ENCODE data around the gene MRC2. TPM values are rescaled to one million over a fixed set of nuclear protein-coding genes. Genes with fewer than 3 reads are reported as not detected.

MRC2 gene
- polyA plus RNA-seq, 1 experiment = 61.6 TPM

DNA sequence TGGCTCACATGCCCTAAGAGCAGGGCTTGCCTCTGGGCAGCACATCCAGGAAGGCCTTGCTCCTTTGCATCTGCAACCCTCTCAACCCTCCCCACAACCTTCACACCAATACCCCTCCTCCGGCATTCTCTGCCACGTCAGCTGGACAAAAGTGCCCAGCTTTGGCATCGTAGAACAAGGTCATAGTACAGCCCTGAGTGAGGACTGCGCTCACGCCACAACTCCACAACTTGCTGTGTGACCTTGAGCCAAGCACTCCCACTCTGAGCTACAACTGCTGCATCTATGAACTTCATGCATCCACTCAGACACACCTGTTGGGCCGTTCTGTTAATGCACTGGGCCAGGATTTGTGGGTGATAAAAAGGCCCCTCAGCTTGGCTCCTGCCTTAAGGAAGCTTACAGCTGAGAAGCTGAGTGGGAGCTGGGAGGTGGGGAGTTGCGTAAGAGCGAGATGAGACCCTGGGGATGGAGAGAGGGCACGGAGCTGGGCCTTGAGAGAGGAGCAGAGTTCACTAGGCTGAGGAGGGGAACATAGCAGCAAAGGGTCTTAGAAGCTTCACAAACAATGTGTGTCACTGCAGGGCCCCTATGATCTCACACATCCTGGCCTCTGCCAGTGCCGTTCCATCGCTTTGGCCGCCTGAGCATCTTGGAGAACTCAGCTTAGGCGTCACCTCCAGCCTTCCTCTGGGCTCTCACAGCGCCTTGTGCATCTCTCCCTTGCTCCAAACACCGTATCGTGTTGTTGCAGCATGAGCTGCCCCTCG is 8.6 kb upstream of the MRC2 start:
- H3K27me3 ChIP-seq (ENCODE audit: control insufficient read depth, insufficient read depth, low read length) = no peaks in the 10 kb centered on the region
- H3K27ac ChIP-seq (ENCODE audit: low read depth, low read length) = no peak overlapping the region
- TF ChIP-seq, protein P1, sequence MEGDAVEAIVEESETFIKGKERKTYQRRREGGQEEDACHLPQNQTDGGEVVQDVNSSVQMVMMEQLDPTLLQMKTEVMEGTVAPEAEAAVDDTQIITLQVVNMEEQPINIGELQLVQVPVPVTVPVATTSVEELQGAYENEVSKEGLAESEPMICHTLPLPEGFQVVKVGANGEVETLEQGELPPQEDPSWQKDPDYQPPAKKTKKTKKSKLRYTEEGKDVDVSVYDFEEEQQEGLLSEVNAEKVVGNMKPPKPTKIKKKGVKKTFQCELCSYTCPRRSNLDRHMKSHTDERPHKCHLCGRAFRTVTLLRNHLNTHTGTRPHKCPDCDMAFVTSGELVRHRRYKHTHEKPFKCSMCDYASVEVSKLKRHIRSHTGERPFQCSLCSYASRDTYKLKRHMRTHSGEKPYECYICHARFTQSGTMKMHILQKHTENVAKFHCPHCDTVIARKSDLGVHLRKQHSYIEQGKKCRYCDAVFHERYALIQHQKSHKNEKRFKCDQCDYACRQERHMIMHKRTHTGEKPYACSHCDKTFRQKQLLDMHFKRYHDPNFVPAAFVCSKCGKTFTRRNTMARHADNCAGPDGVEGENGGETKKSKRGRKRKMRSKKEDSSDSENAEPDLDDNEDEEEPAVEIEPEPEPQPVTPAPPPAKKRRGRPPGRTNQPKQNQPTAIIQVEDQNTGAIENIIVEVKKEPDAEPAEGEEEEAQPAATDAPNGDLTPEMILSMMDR (IDR thresholded peaks at IDR 0.05; ENCODE audit: low read depth, low read length) = no peak
- H3K4me3 ChIP-seq (ENCODE audit: low read depth, low read length) = no peak overlapping the region
- DNase-seq (ENCODE audit: low read depth, low spot score) = no peak
- H3K9me3 ChIP-seq (ENCODE audit: control insufficient read depth, insufficient read depth, low read length) = no peaks in the 10 kb centered on the region
- CTCF ChIA-PET = no interaction called here
- POLR2A ChIA-PET = no interaction called here

DNA sequence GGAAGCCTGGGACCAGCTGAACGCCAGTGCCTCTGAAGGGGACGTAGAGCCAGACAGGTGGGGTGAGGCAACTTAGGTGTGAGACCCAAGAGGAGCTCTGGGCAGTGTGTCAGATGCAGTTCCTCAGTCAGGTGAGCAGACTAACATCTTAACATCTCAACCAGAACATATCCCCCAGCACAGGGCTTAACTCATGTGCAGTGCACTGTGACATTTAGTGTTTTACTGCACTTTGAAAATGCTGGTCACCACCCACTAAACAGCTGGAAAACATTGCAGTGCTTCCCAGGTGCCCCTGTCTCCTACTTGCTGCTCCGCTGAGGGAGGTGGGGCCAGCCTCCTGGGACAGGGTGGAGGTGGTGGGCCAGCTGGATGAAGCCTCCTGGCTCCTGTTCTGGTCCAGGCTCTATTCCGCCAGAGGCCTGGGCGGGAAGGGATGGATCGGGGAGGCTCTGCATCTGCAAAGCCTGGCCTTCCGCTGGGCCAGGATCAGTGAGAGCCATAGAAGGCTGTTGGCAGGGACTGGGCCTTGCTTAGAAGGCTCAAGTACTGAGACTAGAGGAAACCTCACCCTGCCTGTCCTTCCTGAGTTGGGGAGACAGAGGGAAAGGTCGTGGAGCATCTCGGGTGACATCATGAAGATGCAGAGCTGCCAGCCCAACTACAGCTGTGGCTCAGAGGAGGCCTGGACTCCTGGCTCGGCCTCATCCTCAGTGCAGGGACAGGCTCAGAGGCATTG is 7.9 kb upstream of the MRC2 start:
- Histone ChIP-seq H3K27ac (ENCODE audit: low read depth, low read length) (no peak overlapping the region), H3K4me3 (ENCODE audit: low read depth, low read length) (no peak overlapping the region), H3K9me3 (ENCODE audit: control insufficient read depth, insufficient read depth, low read length) (no peaks in the 10 kb centered on the region), H3K27me3 (ENCODE audit: control insufficient read depth, insufficient read depth, low read length) (no peaks in the 10 kb centered on the region)
- TF ChIP-seq, protein P1 (IDR thresholded peaks at IDR 0.05; ENCODE audit: low read depth, low read length) = no peak
- CTCF ChIA-PET = no interaction called here
- POLR2A ChIA-PET = no interaction called here
- DNase-seq (ENCODE audit: low read depth, low spot score) = no peak

DNA sequence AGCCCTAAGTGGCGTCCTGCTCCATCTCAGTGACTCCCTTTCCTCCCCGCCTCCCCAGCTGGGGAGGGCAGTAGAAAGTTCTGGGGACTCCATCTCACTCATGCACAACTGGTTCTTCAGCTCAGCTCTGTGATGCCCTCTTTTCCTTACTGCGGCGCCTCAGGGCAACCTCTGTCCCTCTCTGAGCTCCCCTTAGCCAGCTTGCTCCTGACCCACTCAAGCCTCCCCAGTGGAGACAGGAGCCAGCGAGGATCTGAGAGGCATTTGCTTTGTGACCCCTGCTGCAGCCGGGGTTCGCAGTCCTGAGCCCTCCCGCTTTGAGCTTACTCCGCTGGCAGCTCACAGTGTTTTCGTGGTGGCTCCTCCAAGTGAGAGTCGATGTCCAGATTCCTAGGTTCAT is 6.2 kb upstream of the MRC2 start:
- no peaks in the 10 kb centered on the region for H3K27me3 ChIP-seq (ENCODE audit: control insufficient read depth, insufficient read depth, low read length)
- no peak overlapping the region for H3K4me3 ChIP-seq (ENCODE audit: low read depth, low read length)
- TF ChIP-seq, protein P1 (IDR thresholded peaks at IDR 0.05; ENCODE audit: low read depth, low read length) = no peak
- DNase-seq (ENCODE audit: low read depth, low spot score) = no peak
- POLR2A ChIA-PET = no interaction called here
- no peaks in the 10 kb centered on the region for H3K9me3 ChIP-seq (ENCODE audit: control insufficient read depth, insufficient read depth, low read length)
- CTCF ChIA-PET = no interaction called here
- H3K27ac ChIP-seq (ENCODE audit: low read depth, low read length) = no peak overlapping the region

DNA sequence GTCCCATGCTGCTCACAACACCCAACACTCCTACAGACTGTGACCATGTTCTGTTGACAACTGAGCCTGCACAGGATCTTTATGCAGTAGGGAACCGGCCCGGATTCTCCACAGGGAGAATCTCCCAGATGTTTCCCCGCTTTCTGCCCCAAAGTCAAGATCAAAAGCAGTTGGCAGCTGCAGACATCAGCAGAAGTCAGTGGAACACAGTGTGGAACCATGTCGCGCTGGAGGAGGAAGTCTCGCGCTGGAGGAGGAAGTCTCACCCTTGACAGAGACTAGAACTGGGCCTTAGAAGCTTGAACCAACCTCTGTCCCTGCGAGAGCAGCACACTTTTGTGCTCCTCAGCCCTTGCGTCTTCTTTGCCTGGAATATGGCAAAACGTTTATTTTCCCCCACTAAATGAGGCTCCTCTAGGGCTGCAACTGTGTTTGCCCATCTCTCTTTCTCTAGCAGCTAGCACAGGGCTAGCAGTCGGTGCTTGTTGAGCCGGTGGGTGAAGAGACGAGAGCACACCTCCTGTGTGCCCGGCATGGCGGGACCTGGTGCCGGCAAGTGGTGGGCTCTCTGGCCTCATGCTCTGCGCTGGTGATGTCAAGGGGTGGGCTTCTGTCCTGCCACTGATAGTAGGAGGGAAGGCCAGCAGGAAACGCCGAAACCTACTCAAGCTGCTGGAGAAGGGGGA is 2.1 kb upstream of the MRC2 start:
- TF ChIP-seq, protein P1 (IDR thresholded peaks at IDR 0.05; ENCODE audit: low read depth, low read length) = no peak
- no peak for DNase-seq (ENCODE audit: low read depth, low spot score)

DNA sequence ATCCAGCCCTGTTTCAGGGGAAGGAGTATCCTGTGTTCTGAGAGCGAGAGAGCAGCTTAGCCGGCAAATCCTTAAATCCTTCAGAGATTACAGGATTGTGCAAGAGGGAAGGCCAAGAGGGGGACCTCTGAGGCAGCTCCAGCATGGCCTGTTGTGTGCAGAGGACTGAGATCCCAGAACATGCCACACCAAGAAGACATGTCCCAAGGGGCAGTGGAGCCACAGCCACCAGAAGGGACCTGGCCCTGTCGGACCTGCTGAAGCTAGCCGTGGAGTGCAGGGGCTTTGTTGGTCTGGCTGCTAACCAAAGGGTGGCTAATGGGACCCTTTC is 1.6 kb upstream of the MRC2 start:
- no peaks in the 10 kb centered on the region for H3K27me3 ChIP-seq (ENCODE audit: control insufficient read depth, insufficient read depth, low read length)
- DNase-seq (ENCODE audit: low read depth, low spot score) = no peak
- TF ChIP-seq, protein P1 (IDR thresholded peaks at IDR 0.05; ENCODE audit: low read depth, low read length) = no peak
- CTCF ChIA-PET = no interaction called here
- H3K9me3 ChIP-seq (ENCODE audit: control insufficient read depth, insufficient read depth, low read length) = no peaks in the 10 kb centered on the region
- no peak overlapping the region for H3K4me3 ChIP-seq (ENCODE audit: low read depth, low read length)
- no peak overlapping the region for H3K27ac ChIP-seq (ENCODE audit: low read depth, low read length)
- POLR2A ChIA-PET = interaction anchor here (1.9 kb wide), 1 partner anchor 28 kb away, joined by 6 read pairs; no protein-coding TSS in a partner anchor

More for the DNA sequence above, 2.1 kb upstream of the MRC2 start:
- no peaks in the 10 kb centered on the region for H3K27me3 ChIP-seq (ENCODE audit: control insufficient read depth, insufficient read depth, low read length)
- H3K9me3 ChIP-seq (ENCODE audit: control insufficient read depth, insufficient read depth, low read length) = no peaks in the 10 kb centered on the region
- ChIA-PET CTCF (no interaction called here), POLR2A (interaction anchor here (1.9 kb wide), 1 partner anchor 28 kb away, joined by 6 read pairs; no protein-coding TSS in a partner anchor)
- no peak overlapping the region for H3K4me3 ChIP-seq (ENCODE audit: low read depth, low read length)
- no peak overlapping the region for H3K27ac ChIP-seq (ENCODE audit: low read depth, low read length)

Data from AG04450 (cell line).